Lower leg skin (tissue), 3 donors: ENCODE data around the gene TMEM184A.

Experiments
- POLR2A ChIP-seq, 2 donors: fragments of 450-650 bp; IDR thresholded peaks; one replicate each; pipeline ENCODE4 v1.6.1; 2016 to 2017; ENCODE audit warnings: antibody characterized with exemption in 2 of 2, mild to moderate bottlenecking in 1 of 2, moderate library complexity in 1 of 2
- TF ChIP-seq, protein P1 (sequence below), 3 donors: fragments of 450-650 bp; IDR thresholded peaks; one replicate each; pipeline ENCODE4 v1.5.1; 2016; ENCODE audit warnings: antibody characterized with exemption in 3 of 3, mild to moderate bottlenecking in 3 of 3, moderate library complexity in 2 of 3

DNA sequence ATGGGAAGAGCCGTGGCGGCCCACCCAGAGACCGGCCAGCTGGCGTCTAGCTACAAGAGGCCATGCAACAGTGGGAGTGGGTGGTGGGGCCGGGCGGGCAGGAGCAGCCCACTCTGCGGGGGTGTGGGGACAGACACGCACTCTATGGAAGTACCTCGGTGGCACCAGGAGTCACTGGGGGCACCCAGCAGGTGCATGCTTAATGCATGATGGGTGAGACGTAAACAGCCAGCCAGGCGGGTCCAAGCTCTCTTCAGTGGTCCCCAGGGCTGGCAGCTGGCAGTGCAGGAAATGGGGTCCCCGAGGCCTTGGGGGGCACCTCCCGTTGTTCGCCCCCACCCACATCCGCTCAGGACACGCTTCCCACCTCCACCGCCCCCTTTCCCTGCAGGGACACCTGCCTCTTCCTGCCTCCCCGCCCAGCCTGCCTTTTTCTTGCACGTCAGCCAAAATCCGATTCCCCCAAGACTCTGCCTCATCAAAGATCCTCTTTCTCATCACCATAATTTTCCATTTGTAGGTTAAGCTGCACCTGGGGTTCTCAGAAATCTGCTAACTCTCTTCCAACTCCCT, 36.4 kb upstream of the TMEM184A start:
- TF ChIP-seq, protein P1, sequence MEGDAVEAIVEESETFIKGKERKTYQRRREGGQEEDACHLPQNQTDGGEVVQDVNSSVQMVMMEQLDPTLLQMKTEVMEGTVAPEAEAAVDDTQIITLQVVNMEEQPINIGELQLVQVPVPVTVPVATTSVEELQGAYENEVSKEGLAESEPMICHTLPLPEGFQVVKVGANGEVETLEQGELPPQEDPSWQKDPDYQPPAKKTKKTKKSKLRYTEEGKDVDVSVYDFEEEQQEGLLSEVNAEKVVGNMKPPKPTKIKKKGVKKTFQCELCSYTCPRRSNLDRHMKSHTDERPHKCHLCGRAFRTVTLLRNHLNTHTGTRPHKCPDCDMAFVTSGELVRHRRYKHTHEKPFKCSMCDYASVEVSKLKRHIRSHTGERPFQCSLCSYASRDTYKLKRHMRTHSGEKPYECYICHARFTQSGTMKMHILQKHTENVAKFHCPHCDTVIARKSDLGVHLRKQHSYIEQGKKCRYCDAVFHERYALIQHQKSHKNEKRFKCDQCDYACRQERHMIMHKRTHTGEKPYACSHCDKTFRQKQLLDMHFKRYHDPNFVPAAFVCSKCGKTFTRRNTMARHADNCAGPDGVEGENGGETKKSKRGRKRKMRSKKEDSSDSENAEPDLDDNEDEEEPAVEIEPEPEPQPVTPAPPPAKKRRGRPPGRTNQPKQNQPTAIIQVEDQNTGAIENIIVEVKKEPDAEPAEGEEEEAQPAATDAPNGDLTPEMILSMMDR (IDR thresholded peaks at IDR 0.05) = no peak
- TF ChIP-seq POLR2A (IDR thresholded peaks at IDR 0.05) = no peak
